ENCODE data around the gene MUTYH.

DNA sequence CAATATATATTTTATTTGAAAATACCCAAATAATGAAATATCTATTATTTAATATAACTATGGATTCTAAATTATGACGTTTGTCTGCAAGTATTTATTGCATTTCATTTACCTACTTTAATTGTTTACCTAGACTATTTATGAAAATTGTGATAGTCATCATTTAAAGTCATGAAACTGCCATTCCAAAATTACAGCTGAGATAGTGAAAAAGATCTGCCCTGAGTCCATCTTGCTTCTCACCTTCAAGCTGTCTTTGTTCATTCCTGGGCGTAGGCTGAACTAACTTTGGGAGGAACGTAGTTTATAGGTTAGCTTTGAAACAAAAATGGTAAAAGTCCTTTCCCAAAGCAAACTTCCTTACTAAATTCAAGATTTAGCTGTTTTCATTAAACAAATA is 26.0 kb downstream of the MUTYH start:
- TF ChIP-seq POLR2AphosphoS5 (IDR thresholded peaks at IDR 0.05) (no peak), POLR2A (IDR thresholded peaks at IDR 0.05) (no peak)
- TF ChIP-seq, protein P1, sequence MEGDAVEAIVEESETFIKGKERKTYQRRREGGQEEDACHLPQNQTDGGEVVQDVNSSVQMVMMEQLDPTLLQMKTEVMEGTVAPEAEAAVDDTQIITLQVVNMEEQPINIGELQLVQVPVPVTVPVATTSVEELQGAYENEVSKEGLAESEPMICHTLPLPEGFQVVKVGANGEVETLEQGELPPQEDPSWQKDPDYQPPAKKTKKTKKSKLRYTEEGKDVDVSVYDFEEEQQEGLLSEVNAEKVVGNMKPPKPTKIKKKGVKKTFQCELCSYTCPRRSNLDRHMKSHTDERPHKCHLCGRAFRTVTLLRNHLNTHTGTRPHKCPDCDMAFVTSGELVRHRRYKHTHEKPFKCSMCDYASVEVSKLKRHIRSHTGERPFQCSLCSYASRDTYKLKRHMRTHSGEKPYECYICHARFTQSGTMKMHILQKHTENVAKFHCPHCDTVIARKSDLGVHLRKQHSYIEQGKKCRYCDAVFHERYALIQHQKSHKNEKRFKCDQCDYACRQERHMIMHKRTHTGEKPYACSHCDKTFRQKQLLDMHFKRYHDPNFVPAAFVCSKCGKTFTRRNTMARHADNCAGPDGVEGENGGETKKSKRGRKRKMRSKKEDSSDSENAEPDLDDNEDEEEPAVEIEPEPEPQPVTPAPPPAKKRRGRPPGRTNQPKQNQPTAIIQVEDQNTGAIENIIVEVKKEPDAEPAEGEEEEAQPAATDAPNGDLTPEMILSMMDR (IDR thresholded peaks at IDR 0.05) = no peak
